ENCODE measurements around the gene PCCB. TPM values are rescaled to one million over a fixed set of nuclear protein-coding genes. Genes with fewer than 3 reads are reported as not detected.

PCCB gene
- total and polyA plus RNA-seq, 9 donors = 8.2 to 107 (median 22.1) TPM

DNA sequence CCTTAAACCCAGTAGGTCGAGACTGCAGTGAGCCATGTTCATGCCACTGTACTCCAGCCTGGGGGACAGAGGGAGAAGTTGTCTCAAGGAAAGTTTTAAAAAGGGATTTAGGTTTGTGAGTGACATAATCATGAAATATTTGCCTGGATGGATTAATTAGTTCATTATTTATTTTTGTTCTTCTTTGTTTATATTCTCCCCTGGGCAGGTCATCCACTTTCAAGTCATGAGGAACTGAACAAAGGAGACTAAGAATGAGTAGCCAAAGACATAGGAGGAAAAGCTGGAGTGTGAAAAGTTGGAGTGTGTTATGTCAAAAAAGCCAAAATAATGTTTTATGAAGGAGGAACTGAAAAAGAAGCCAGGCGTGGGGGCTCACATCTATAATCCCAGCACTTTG is 17.7 kb upstream of the PCCB start:
- no peak for TF ChIP-seq POLR2A (IDR thresholded peaks at IDR 0.05)
- H3K27me3 ChIP-seq = no peaks in the 10 kb centered on the region
- no peak overlapping the region for H3K27ac ChIP-seq
- intact Hi-C loops (cut with DNase I) = no loop called here
- no peaks in the 10 kb centered on the region for H3K9me3 ChIP-seq
- WGBS, 3 donors = 78 to 83% (median 82%) methylated on average over 2 of the region's 2 CpGs
- H3K4me3 ChIP-seq = no peak overlapping the region
- DNase-seq = no peak
- no peaks in the 10 kb centered on the region for H3K36me3 ChIP-seq
- H3K4me1 ChIP-seq (ENCODE audit: insufficient read depth) = no peaks in the 10 kb centered on the region

DNA sequence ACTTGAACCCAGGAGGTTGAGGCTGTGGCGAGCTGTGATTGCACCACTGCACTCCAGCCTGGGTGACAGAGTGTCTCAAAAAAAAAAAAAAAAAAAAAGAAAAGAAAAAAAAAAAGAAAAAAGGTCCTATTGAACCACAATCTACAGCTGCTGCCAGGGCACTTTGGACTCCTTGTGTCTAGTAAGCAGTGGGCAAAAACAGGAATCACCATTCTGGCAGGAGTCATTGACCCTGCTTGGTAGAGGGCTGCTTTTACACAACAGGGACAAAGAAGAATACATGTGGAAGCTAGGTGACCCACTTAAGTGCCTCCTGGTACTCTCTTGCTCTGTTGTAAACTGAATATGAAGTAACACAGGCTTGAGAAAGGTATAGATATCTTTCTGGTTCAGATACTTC is 14.6 kb upstream of the PCCB start:
- 89 to 95% (median 94%) methylated on average over 1 of the region's 1 CpG for WGBS, 3 donors
- TF ChIP-seq CTCF (IDR thresholded peaks at IDR 0.05) = no peak
- TF ChIP-seq POLR2A (IDR thresholded peaks at IDR 0.05) = no peak
- no peak for TF ChIP-seq EP300 (IDR thresholded peaks at IDR 0.05)

DNA sequence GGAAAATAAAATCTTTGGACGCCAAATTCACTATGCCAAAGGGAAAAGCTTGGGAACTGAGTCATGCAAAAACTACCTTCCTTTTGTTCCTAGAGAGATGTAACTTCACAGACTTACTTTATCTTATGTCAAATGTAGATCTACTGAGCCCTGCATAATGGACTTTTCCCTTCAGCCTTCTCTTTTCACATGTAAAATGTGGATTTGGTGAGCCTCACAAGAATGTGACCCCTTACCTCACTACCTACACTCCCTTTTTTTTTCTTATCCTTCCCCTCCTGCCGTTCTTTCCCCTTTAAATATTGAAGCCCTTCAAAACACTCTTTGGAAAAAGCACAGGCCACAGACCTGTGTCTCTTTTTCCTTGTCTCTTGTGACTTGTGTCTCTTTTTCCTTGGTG is 14.0 kb upstream of the PCCB start:
- Histone ChIP-seq H3K9me3 (no peaks in the 10 kb centered on the region), H3K4me1 (ENCODE audit: insufficient read depth) (no peaks in the 10 kb centered on the region), H3K36me3 (no peaks in the 10 kb centered on the region), H3K4me3 (no peak overlapping the region), H3K27ac (no peak overlapping the region), H3K27me3 (no peaks in the 10 kb centered on the region)
- no peak for DNase-seq
- intact Hi-C loops (cut with DNase I) = no loop called here
- 65 to 81% (median 67%) methylated on average over 2 of the region's 2 CpGs for WGBS, 3 donors
- TF ChIP-seq CTCF (IDR thresholded peaks at IDR 0.05) (no peak), EP300 (IDR thresholded peaks at IDR 0.05) (no peak), POLR2A (IDR thresholded peaks at IDR 0.05) (no peak)

More for the DNA sequence above, 14.6 kb upstream of the PCCB start:
- no peak for DNase-seq
- Histone ChIP-seq H3K4me3 (no peak overlapping the region), H3K27ac (no peak overlapping the region), H3K4me1 (ENCODE audit: insufficient read depth) (no peaks in the 10 kb centered on the region), H3K27me3 (no peaks in the 10 kb centered on the region), H3K9me3 (no peaks in the 10 kb centered on the region), H3K36me3 (no peaks in the 10 kb centered on the region)
- intact Hi-C loops (cut with DNase I) = no loop called here

- Histone ChIP-seq H3K27ac (no peak overlapping the region), H3K27me3 (no peaks in the 10 kb centered on the region), H3K4me1 (ENCODE audit: insufficient read depth) (no peaks in the 10 kb centered on the region), H3K9me3 (no peaks in the 10 kb centered on the region), H3K4me3 (no peak overlapping the region), H3K36me3 (no peaks in the 10 kb centered on the region)
- TF ChIP-seq CTCF (IDR thresholded peaks at IDR 0.05) = no peak
- TF ChIP-seq EP300 (IDR thresholded peaks at IDR 0.05) = no peak
- no peak for TF ChIP-seq POLR2A (IDR thresholded peaks at IDR 0.05)
- DNase-seq = no peak
- WGBS, 3 donors = 61 to 92% (median 76%) methylated on average over 1 of the region's 1 CpG
- intact Hi-C loops (cut with DNase I) = no loop called here
Measured at GRCh38 chr3:136237103-136237502, 13.0 kb upstream of the PCCB start.

GRCh38 chr3:136237961-136238649 is 12.0 kb upstream of the PCCB start:
- H3K36me3 ChIP-seq = no peaks in the 10 kb centered on the region
- no peak overlapping the region for H3K4me3 ChIP-seq
- intact Hi-C loops (cut with DNase I) = no loop called here
- no peak for TF ChIP-seq CTCF (IDR thresholded peaks at IDR 0.05)
- TF ChIP-seq POLR2A (IDR thresholded peaks at IDR 0.05) = no peak
- TF ChIP-seq EP300 (IDR thresholded peaks at IDR 0.05) = no peak
- no peak for DNase-seq
- 80 to 88% (median 81%) methylated on average over 4 of the region's 4 CpGs for WGBS, 3 donors
- no peak overlapping the region for H3K27ac ChIP-seq
- H3K9me3 ChIP-seq = no peaks in the 10 kb centered on the region
- no peaks in the 10 kb centered on the region for H3K4me1 ChIP-seq (ENCODE audit: insufficient read depth)
- no peaks in the 10 kb centered on the region for H3K27me3 ChIP-seq
